ENCODE data around the gene TNFSF13B.

Gene TNFSF13B

DNA sequence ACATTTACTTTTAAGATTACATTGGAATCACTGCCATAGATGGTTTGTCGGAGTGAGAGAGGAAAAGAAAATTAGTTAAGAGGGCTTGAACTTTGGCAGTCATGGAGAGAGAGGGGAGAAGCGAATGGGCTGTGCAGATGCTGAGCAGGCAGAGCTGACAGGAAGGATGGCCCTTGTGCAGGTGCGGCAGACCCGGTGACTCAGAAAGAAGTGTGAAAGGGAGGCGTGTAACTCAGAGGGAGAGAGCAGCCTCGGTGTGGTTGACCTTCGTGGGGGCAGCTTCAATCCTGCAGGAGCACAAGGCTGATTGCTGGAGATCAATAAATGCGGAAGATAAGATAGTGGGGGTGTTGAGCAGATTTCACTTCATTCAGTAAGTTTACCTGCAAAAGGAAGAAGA, 76.9 kb downstream of the TNFSF13B start:
- DNase-seq (ENCODE audit: low read depth): no peak

DNA sequence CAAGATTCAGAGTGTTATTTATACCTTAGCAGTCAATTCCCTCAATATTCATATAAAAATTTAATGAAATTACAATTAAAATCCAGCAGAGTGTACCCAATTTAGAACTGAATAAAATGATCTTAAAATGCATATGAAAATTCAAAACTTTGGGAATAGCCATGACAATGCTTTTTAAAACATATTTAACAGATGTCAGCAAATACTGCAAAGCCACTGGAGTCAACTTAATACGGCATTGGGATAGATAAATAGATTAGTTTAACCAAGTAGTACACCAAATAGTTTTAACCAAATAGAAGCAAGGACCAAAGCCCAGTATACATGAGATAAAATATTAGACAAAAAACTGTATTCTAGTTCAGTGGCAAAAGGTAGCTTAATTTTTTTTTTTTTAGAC, 79.8 kb downstream of the TNFSF13B start:
- DNase-seq (ENCODE audit: low read depth): no peak

DNA sequence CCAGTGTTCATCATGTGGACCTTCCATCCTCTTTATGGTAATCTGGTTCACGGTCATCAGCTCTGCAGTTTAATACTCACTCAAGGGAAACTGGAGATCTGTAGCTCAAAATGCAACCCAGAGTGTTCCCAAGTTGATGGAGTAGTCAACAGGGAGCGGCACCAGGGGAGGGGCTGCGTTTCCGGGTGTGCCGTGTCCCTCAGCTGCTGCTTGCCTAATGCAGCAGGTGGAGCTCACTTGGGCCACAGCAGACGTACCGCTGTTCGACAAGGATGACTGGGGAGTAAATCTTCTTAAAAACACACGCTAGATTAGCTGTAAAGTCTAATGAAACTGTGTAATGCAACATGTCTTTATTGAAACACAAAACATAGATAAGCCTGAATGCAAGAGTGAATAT, 81.1 kb downstream of the TNFSF13B start:
- no peak for DNase-seq (ENCODE audit: low read depth)

DNA sequence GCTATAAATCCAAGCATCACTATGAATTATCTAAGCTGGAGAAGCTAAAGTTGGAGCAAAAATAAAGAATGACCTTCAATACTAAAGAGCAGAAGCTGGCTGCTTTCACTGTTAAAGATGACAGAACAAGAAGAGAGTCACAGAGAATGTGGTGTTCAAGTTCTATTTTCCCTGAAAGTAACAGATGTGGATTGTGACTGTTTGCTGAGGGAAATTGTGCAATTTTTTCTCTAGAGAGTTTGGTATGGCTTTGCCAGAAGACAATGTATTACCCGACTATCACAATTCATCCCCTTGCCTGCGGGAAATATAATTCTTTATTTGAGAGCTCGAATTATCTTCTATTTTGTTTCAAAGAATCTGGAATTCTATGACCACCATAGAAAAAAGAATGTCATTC, 83.1 kb downstream of the TNFSF13B start:
- no peak for DNase-seq (ENCODE audit: low read depth)

DNA sequence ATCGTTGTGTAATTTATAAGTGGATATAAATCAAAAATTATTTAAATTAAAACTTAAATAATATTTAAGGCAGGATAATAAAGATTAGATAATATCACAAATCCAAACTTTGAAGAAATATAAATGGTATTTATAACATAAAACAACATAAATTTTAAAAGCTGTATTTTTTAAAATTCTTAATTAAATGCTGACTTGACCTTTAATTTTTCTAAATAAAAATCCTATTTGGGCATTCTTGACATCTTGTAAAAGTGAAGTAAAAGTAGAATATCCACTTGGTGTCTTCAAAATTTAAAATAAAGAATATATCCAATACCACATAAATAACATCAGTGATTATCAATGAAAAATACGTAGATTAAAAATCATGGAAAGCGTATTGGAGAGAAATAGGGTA, 87.7 kb downstream of the TNFSF13B start:
- no peak for DNase-seq (ENCODE audit: low read depth)

Measured in stimulated activated CD4-positive, alpha-beta T cell treated with anti-CD3 and anti-CD28 coated beads, Interleukin-2, amount 100 ng/mL, for 4 hours (primary cell).